Stimulated activated CD4-positive, alpha-beta T cell treated with anti-CD3 and anti-CD28 coated beads, Interleukin-4, amount 100 ng/mL, for 24 hours (primary cell): Measurements from ENCODE around the gene RNF6.

ENCODE experiments used
- DNase-seq: peaks from one replicate; pipeline ENCODE4 v3.0.0-alpha.2; 2020

RNF6 gene

DNA sequence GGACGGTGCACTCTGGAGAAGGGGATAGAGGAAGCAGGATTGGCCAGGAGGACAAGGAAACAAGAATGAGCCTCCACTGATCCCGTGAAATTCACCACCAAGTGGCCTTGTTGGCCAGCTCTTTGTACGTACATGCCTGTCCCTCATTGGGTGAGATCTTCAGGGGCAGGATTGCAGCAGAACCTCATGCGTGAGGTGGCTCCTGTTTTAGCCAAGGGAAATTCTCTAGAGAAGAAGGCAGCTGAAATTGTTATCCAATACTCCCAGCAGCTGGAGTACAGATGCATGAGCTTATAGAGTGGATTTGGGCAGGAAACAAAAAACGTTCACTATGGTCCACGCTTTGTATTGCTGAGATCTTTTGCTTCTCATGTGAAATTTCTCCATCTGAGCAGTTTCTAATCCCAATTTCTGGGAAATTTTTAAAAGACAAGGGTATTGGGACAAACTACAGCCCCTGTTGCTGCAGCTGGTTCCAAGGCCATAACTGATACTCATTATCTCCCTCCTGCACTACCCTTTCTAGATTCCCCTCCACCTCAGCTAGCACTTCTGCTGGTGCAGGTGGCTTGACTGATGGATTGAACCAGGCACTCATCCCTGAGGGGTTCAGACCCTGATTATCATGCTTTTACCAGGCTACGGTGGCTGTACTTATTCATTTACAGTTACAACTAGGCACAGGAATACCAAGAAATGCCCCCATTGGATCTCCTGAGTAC is 3.9 kb upstream of the RNF6 start:
- no peak for DNase-seq

DNA sequence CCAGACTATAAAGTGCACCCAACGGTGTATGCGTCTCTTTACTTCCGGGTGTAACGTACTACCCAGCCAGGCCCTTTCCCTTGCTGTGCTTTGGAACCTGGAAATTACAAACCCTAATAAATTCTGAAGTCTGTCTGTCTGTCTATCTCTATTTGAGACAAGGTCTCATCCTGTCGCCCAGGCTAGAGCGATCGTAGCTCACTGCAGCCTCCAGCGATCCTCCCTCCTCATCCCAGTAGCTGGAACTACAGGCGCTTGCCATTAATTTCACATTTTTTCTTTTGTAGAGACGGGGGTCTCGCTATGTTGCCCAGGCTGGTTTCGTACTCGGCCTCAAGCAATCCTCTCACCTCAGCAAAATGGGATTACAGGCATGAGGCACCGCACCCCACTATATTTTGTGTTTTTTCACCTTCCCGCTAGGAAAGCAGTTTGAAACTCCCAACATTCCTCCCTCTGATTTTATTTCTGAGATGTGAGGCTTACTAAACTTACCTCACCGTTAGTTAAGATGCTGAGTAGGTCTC is 469 bp upstream of the RNF6 start:
- no peak for DNase-seq

DNA sequence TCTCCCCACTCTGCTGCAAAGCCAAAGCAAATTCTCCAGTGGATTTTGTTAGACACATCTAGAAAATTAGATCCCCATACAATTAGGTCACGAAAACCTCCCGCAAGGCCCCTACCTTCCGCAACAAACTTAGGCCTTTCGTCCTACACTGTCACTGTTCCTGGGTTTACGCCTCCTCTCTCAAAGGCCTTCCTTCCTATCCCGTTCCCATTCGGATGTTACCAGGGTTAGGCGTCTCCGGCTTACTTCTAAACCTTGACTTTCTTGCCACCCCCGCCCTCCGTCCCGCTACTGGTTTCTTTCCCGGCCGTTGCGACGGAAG is 754 bp downstream of the RNF6 start:
- DNase-seq = no peak

DNA sequence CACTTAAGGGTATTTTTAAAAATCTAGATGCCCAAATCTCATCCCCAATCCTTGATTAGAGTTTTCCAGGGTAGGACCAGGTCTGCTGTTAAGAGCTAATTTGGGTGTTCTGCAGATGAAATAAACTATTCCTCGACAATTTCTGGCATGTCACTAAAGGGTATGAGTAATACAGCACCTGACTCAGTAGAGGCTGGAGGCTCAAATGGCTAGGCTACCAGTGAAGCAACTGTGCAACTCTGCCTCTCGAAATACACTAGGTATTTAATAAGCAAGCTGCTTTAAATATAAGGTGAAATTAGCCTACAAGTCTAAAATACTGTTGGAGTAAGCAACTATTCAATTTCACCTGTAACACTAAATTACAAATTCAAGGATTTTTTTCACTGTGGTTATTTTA is 1.5 kb downstream of the RNF6 start:
- no peak for DNase-seq

DNA sequence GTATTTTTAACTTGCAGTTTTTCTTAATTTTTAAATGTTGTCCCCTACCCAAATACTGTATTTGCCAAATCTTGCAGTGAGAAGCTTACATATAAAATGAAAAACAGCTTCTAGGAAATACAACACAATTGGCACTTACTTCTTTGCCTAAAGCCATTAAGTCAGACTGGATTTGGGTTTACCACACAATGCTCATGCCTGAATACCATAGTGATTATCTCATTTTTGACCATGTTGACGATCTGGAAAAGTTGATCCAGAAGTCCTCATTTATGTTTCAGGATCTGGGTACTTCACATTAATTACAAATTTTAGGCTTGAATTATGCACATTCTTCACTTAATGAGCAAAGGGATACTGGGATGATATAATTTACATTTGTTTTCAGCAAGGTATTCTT is 2.4 kb downstream of the RNF6 start:
- no peak for DNase-seq

DNA sequence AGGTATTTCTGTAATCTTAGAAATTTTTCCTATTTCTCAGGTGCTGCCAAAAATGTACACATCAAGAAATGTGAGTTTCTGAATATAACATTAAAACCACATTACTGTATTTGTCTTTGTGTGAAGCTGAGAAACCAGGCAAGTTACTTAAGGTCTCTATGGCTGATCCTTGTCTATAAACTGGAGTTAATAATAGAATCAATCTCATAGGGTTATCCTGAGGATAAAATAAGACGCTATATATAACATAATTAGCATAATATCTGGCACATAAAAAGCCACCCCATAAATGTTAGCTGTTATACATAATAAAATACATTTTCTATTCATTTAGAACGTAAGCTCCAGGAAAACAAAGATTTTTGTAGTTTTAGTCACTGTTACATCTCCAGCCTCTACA is 6.1 kb downstream of the RNF6 start:
- no peak for DNase-seq

DNA sequence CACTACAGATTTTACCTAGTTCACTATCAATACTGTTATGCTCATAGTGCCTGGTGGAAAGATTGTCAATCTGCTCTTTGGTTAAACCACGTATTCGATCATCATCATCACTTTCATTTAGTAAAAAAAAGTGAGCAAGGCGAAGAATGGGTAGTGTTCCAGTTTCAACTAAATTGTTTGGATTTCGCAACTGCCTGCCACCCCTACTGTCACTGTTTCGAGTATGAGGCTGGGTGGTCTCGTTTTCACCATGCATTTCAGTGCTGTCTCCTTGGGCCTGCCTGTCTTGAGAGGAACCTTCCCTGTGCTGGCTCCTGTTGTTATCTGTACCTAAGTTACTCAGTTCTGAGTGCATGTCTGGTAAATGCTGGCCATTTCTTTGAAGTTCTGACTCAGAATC is 8.1 kb downstream of the RNF6 start:
- DNase-seq = no peak

DNA sequence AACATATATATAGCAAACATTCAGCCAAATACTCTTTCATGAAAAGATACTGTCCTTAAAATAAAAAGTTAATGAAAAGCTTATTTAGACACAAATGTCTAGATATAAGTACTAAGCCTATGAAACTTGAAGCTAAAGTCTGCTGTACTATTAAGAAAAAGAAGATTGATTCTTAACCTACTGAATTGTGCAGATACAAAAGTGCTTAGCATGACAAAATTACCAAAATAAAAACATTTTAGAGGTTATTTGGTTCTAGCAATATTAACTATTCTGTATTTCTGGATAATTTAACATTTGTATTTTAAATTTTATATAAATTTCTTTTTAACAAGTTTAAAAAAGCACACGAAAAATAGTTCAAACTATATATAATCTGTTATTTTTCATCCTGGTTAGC is 8.8 kb downstream of the RNF6 start:
- DNase-seq = no peak

DNA sequence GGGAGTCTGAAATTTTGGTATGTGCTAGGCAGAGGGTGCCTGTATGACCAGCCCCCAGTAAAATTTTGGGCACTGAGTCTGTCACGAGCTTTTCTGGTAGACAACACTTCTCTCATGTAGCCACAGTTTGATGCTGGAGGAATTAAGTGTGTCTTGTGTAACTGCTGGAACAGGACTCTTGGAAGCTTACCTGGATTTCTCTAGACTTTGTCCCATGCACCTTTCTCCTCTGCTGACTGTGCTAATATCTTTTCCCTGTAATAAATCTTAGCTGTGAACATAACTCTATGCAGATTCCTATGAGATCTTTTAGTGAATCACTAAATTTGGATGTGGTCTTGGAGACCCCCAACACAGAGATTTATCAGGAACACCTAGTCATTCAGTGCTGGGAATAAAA is 13.8 kb downstream of the RNF6 start:
- DNase-seq = no peak

DNA sequence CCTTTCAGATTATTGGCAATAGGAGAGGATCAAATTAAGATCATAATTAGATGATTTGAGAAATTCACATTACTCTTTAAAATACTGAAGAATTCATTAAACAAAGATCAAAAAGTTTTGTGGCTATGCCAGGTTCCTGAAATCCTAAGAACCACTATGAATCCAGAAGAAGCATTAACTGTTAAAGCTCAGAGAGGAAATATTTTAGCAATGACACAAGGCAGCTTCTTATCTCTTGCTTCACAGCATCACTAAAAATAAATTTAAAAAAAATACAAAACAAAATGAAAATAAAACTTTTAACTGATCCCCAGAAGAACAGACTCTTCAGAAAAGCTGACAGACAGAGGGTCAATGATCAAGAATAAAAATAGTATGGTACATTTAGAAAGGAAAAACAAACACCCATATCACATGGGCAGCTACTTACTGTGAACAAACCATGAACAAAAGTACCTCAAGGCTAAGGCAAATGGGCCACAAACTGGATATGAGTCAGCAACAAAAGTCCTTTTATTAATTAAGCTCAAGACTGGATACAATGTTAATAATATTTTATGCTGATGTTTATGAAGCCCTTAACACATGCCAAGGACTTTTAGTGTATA is 19.6 kb downstream of the RNF6 start:
- DNase-seq = no peak

DNA sequence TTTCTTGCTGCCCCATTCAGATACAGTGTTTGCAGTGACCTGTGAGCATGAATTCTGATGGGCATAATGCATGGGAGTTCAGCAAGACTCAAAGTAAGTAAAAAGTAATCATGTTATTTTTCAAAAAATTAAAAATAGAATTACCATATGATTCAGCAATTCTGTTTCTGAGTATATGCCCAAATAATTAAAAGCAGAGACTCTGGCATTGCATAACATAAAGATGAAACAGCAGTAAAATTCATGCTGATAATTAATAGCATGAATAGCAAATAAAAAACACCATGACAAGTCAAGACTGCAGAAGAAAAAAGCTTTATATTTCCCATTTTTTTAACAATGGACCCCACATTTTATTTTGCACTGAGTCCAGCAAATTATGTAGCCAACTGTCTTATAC is 21.3 kb downstream of the RNF6 start:
- DNase-seq = no peak

DNA sequence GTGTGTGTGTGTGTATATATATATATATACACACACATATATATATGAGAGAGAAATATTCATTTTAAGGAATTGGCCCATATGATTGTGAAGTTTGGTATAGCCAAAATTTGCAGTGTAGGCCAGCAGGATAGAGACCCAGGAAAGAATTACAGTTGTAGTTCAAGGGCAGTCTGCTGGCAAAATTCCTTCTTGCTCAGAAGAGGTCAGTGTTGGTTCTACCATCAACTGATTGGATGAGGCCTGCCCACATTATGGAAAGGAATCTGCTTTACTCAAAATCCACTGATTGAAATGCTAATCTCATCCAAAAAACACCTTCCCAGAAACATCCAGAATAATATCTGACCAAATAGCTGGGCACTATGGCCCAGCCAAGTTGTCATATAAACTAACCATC is 24.0 kb downstream of the RNF6 start:
- no peak for DNase-seq

DNA sequence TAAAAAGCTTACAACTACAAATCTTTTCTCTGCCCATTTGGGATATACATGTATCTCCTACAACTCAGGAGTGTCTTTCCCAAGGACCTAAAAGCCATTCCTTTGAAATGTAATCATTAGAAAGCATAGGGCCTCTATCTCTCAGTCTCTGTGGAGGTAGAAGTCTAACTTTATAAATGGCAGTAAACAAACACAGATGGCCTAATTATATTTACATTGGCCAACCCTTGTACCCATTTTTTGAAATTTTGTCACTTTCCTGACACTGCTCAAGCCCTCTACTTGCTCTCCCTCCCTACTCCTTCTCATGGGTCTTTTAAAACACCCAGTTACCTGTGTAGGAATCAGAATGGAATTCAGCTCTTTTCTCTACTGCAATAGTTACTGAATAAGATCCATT is 24.8 kb downstream of the RNF6 start:
- DNase-seq = no peak

DNA sequence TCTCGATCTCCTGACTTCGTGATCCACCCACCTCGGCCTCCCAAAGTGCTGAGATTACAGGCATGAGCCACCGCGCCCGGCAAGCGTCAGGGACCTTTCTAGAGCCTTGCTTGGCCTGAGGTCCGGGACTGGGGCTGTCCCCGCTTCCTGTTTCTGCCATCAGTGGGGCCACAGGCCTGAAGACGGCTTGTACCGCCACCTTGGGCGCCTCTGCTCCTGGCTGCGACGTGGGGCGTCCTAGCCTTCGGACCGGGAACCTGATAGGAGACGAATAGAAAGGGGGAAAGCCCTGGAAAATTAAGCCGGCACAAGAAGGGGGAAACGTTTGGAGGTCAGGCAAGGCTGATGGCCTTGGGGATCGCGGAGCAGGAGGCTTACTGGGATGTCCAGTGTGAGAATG is 35.1 kb downstream of the RNF6 start:
- no peak for DNase-seq

DNA sequence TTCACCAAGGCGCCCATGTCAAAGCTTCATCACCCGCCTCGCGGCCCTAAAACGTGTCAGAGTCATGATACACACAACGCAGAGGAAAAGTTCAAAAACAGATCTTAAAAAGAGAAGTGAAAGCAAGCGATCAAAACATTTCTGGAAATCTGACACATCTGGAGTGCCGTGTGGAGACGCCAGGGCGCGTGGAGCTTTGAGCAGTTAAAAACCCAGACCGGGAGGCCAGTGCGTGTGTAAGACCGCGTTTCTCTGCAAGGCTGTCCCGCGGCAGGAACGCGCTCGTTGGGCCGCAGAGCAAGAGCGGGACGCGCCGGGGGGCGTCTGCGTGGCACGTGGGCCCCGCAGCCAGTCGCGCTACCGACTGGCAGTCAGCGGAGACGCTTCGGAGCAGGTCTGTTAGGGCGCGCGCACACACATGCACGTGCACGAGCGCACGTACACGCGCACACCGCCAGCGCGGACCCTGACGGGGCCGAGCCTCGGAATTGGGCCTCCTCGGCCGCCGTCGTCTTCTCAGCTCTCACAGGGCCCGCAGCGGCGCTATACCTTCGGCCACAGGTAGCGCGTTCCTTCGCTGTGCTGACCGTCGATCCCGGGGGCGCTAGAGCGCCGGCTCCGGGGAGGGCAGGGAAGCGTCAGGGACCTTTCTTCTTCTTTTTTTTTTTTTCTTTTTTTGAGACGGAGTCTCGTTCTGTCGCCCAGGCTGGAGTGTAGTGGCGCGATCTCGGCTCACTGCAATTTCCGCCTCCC is 35.8 kb downstream of the RNF6 start:
- DNase-seq = peak; percentile 89

DNA sequence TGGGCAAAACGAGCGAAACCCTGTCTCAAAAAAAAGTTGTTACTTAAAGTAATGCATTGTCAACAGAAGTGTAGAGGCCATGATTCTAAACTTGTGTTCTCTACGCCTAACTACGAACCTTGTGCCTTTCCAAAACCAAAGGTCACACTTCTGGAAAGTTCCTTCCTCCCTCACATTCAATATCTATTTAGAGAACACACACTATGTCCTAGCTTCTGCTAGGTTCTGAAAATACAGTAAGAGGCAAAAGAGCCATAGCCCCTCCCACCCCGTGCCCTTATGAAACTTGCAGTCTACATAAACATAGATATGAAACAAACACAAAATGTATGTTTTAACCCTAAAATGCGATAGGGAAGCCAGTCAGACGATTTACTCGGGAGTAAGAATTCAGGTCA is 36.4 kb downstream of the RNF6 start:
- no peak for DNase-seq

DNA sequence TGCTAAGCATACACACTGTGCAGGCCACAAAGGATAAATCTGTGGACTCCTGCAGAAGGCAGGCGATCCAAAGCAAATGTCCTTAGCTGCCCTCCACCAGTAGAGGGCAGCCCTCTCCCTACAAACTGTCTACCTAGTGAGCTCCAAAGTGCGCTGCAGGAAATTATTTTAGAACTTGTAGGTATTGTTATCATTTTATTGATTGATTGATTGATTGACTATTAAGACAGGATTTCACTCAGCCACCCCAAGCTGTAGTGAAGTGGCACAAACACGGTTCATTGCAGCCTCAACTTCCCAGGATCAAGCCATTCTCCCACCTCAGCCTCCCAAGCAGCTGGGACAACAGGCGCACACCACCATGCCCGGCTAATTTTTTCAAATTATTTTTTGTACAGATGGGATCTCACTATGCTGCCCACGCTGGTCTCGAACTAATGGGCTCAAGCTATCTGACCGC is 37.3 kb downstream of the RNF6 start:
- DNase-seq = peak; percentile 74

DNA sequence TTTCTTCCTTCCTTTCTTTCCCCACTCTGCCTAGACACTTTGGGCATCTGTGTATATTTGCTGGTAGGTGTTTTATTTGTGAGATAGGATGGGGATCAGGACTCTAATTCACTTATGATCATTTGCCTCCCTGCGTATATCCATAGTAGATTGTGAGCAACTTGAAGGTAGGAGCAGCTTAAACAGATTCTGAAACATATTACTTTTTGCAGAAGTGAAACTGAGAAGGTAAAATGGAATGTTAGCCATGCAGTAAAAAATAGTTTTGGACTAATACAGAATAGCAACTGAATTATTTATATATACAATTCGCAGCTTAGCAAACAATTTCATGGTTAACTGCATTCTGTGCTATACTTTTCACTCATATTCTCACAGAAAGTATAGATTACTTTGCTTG is 38.7 kb downstream of the RNF6 start:
- no peak for DNase-seq

DNA sequence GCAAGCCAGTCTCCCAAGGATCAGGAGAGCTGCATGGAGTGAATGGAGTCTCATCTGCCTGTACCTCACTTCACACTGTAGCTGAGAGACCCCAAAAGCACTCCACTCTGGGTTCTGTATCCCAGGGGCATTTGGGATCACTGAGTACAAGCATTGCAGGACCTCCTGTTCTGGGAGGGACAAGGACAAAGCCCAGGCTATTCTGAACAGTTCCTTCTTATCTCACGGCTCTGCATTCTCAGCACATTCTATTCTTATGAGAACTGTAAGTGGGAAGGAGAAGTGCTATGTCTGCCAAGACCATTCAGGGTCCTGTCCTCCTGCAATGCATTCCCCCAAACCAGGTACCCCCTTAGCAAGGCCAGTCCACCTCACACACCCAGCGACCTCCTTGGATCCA is 42.8 kb downstream of the RNF6 start:
- no peak for DNase-seq

DNA sequence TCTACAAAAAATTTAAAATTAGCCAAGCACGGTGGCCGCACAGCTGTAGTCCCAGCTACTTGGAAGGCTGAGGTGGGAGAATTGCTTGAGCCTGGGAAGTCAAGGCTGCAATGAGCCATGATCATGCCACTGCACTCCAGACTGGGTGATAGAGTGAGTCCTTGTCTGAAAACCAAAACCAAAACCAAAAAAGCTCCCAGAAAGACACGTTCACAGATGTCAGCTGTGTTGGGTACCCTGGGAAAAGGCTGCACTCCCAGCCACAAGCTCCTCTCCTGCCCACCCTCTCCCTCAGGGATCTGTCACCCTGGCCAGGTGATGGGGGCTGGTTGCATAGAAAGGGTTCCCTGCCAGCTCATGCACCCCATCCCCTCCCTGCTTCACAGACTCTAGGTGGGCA is 53.3 kb downstream of the RNF6 start:
- DNase-seq = no peak

DNA sequence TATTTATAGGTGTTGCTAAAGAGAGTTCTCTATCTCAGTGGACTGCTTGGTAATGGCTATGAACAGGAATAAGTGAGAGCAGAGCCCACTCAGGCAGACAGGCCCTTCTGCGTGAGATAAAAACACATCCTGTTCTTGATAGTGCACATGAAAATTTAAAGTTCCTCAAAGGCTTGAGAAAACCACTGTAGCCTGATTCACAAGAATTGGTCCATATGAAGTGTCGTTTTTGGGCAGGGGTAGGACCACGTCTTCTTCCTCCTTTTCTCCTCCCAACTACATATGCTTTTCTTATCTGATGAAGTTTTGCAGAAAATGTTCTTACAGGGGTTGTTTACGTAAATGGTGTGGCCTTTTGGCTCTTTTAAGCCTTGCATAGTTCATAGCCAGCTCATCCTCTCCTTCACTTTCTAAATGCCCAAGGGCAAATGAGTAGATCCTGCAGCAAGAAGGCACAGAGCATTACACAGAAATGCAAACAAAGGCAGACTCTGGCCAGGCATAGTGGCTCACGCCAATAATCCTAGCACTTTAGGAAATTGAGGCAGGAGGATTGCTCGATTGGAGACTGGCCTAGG is 53.8 kb downstream of the RNF6 start:
- DNase-seq = no peak

DNA sequence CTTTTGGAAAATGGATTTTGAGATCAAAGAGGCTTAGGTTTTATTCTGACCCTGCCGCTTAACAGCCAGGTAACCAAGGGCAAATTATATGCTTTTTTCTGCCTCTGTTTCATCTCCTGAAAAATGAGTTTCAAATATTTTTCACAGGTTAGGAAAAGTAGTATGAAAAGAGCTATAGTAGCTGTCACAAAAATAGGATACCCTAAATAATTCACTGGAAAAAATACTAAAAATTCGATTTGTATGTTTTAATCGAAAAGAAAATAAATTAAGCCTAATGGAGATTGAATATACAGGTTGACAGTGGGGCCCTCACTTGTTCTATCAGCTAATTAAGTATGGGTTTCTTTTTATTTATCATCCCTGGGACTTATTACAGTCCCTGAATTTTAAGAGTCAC is 58.3 kb downstream of the RNF6 start:
- no peak for DNase-seq
